Renal cortical epithelial cell (primary cell): Measurements from ENCODE around the gene FAM120C. TPM values are rescaled to one million over a fixed set of nuclear protein-coding genes. Genes with fewer than 3 reads are reported as not detected.
A peak's percentile ranks its signal among the peaks of the same experiment; 100 is the strongest.

Experiments used
- DNase-seq: peaks from one replicate; pipeline ENCODE4 v3.0.0-alpha.2; 2011; ENCODE audit warnings: low read depth
- total RNA-seq: library from RNA; depleted of rRNA; stranded (reverse); fragments of >200 nt; gene quantifications from 2 replicates; pipeline ENCODE4 v1.2.3, GENCODE V29; 2014

FAM120C gene
- total RNA-seq, 1 donor from 2014 or later, result 10.3 TPM

DNA sequence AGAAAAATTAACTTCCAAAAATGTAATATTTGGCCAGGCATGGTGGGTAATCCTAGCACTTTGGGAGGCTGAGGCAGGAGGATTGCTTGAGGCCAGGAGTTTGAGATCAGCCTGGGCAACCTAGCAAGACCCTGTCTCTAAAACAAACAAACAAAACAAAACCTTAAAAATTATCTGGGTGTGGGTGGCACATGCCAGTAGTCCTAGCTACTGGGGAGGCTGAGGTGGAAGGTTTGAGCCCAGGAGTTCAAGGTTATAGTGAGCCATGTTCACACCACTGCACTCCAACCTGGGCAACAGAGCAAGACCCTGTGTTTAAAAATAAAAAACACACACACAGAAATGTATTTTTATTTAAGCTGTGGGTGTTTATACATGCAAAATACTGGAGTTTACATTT is 12.0 kb downstream of the FAM120C start:
- DNase-seq, result no peak

- no peak for DNase-seq
These were observed 16.1 kb downstream of the FAM120C start for GRCh38 chrX:54166915-54167314.

- no peak for DNase-seq
These were observed 25.5 kb downstream of the FAM120C start for GRCh38 chrX:54157561-54157960.

DNA sequence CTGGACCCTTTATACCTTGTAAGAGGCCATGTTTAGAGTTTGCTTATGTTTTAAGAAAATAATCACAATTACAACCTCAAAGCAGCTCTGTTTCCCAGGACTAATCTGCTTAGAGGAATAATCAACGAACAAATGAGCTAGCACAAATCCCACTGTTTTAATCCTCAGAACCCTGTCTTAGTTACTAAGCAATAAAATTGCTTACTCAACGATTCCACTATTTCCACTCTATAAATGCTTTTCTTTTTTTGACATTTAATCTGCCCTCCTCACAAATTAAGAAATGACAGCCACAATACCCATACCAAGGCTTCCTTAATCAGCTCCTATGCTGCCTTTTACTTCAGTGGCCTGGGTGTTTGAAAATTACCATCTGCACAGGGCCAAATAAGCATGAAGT is 48.8 kb downstream of the FAM120C start:
- no peak for DNase-seq

DNA sequence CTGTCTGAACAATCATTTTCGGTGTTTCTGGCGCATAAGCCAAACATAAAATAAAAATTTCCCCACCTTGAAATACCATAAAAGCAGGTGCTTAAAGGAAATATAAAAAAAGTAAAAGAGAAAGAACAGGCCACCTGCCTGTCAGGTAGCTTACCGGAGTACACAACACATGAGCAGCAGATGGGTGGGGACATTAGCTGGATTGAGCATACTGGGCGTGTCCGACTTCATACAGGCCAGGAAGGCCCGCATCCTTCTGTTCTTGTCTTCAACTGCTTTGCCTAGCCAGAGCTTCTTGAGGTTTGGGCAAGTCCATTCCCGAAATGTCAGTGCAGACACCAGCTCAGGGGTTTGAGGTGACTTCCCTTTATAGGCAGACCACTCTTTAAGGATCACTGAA is 66.7 kb downstream of the FAM120C start:
- no peak for DNase-seq

DNA sequence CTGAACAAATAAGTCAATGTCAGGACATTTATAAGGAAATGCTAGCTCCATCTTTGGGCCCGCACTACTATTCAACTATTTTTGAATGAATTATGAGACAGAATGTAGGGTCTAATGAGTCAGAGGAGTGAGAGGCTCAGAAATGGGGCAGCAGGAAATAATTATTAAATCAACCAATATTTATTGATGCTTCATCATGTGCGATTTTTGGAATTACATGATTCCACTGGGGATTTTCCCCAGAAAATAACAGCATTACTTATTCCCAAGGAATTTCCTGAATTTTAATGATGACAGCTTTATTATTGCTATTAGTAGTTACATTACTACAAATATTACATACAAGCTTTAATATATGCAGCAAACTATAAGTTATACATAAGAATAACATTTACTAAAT is 89.5 kb downstream of the FAM120C start:
- no peak for DNase-seq

GRCh38 chrX:54093159-54093558 is 89.9 kb downstream of the FAM120C start:
- peak; percentile 40 for DNase-seq

GRCh38 chrX:54090880-54091279 is 92.2 kb downstream of the FAM120C start:
- DNase-seq, result no peak

GRCh38 chrX:54089191-54089590 is 93.9 kb downstream of the FAM120C start:
- DNase-seq, result no peak

- no peak for DNase-seq
These were observed 95.4 kb downstream of the FAM120C start for GRCh38 chrX:54087661-54088060.

GRCh38 chrX:54085666-54086065 is 97.4 kb downstream of the FAM120C start:
- no peak for DNase-seq

GRCh38 chrX:54076903-54077302 is 106.2 kb downstream of the FAM120C start:
- peak; percentile 76 for DNase-seq

DNA sequence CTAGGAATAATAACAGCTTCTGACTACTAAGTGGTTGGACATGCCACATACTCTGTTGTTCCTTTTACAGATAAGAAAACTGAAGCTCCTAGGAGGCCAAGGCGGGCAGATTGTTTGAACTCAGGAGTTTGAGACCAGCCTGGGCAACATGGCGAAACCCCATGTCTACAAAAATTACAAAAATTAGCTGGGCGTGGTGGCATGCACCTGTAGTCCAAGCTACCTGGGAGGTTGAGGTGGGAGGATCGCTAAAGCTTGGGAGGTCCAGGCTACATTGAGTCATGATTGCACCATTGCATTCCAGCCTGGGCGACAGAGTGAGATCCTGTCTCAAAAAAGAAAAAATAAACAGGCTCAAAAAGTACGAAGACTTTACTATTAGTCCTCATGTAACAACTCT is 108.2 kb downstream of the FAM120C start:
- DNase-seq, result no peak

DNA sequence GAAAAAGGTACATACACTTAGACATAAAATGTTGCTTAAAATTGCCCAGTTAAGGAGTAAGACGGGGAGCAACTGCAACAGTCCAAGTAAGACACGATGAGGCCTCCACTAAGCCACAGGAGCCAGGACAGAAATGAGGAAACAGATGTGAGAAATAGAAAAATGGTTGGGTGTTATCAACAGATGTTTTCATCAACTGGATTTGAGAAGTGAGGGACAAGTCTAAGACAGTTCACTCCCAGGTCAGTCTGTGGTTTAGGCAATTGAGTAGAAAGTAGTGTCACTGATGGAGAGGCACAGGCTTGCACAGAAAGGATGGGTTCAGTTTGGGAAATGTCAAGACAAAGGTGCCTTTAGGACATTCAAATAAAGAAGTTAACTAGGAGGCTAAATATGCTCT is 115.3 kb downstream of the FAM120C start:
- no peak for DNase-seq

DNA sequence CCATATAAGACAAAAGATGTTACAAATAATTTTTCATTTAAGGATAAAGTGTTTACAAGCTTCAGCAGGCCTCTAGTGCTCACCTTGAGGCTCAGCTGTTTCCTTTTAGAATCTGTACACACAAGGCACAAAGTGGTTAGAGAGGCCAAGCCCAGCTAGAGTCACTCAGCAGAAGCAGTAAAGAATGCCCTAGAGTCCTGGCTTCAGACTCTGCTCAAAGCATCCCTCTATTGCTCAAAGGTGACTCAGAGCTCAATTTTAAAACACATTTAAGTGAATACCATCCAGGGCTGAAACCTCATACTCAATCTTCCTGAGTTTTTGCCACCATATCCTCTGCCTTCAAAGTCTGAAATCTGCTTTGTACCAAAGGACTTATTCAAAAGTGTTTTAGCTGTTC is 116.2 kb downstream of the FAM120C start:
- peak; percentile 62 for DNase-seq

- DNase-seq, result no peak
These were observed 118.5 kb downstream of the FAM120C start for GRCh38 chrX:54064564-54064963.

- DNase-seq, result no peak
These were observed 119.7 kb downstream of the FAM120C start for GRCh38 chrX:54063361-54063760.

- DNase-seq, result no peak
These were observed 133.3 kb downstream of the FAM120C start for GRCh38 chrX:54049801-54050200.

DNA sequence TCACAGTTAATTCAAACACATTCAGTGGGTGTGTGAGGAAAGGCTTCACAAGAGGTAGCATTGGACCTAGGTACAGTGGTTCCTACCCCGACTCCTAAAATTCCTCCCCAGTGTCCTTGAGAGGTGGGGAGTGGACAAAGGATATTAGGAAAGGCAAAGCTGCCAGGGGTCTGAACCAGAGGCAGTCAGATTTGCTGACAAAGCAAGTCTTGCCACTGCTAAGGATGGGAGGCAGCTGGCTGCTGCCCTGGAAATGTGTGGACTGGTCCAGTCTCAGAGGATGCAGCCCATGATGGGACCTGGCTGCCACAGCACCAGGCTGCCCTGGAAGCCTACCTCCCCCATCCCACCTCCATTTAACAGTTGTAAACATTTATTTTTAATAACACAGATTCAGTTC is 134.6 kb downstream of the FAM120C start:
- no peak for DNase-seq

GRCh38 chrX:54045563-54046228 is 137.4 kb downstream of the FAM120C start:
- DNase-seq, result peak; percentile 81

DNA sequence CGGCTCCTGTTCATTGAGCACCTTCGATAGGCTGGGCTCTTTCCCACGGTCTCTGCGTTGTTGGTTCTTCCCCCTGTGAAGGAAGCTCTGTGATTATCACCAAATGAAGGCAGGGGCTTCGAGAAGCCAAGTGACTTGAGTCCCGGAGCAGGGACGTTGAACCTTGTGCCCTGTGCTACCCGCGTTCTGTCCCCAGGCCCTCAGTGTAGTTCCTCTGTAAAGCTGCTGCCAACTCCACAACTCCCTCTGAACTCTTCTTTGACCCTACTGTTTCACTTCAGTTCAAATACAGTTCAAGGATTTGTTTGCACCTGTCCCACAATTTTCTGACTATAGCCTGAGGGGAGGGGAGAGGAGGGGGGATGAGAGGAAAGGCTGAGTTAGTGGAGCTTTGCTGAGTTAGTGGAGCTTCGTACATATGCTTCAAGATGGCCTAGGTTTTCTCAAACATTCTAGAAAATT is 138.1 kb downstream of the FAM120C start:
- DNase-seq, result no peak

DNA sequence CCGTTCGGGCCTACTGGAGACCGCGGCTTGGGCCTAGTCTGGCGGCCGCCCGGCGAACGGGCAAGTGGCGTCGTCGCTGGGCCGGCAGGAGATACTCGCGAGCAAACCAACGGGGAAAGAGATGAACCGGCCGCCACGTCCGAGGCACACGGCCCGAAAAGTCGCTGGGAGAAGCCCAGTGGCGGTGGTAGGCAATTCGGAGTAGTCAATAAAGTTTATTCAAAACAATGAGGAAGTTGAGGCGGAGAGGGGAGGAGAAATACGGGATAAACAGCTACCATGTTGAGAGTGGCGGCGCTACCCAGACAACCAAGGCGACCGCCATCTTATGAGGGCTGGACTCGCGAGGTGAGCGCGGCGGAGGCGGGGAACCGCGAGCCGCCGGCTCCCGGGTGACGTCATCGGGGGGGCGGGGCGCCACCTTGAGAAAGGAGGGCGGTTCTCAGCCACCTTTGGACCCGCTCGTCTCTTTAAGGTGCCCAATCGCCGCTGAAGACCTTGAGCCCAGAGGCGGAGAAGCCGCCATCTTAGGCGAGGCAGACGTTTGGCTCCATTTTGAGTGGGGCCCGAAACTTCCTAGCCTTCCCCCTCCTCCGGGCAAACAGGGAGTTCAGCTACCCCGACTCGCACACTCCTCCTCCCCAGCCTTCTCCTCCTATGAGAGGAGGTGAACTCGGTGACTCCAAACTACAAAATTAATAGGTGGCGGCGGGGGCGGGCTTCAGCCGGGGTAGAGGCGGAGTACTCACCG is 138.8 kb downstream of the FAM120C start, which contains the start of gene PHF8:
Gene PHF8, minus strand, starts transcription at position 348 of the 751 bp plus-strand sequence. CDS start 1,745 bp downstream, outside the sequence.
- peak; percentile 89 for DNase-seq

DNA sequence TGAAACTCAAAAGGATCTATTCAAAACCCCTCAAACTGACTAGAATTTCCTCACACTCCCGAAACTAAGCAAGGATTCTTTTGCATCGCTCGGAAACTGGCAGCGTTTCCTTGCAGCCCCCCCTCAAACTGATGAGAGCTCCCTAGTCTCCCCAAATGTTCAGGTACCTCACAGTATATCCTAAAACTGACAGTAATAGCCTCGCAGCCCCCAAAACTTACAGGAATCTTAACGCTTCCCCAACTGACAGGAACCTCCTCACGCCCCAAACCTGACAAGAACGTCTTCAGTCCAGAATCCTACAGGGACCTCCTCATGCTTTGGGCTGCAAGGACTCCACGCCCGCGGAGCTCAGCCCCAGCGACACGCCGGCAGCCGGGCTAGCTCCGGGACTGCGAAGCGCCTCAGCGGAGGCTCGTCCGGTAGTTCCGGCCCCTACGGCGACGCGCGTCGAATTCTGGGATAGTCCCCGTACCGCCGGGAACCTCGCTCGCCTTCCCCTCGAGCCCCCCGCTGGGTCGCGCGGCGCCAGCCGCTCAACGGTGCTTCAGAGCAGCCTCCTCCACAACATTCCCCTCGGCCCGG is 139.4 kb downstream of the FAM120C start:
- no peak for DNase-seq
